ENCODE measurements around the gene ADAM12. TPM values are rescaled to one million over a fixed set of nuclear protein-coding genes. Genes with fewer than 3 reads are reported as not detected.

Gene ADAM12
- total and polyA plus RNA-seq, 2 of the 13 experiments (the other 11 are each of a cell fraction or from before 2014, with no cell fraction given) = not detected

DNA sequence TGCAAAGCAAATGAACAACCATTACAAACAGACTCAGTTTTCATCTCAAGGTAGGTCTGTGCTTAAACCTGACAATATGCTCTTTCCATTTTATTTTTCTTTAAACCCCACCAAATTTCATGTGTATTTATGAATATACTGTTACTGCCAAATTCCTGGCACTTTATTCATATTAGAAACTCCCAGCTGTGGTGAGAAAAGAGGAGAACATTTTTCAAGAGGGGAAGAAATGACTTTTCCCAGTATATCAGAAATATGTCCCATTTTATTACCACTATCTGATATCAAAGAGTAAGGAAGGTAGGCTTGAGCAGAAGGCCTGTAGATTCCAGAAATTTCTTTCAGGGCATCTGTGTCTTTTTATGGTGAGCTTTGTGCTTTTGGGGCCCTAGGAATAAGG is 189.6 kb downstream of the ADAM12 start (continued):
- TF ChIP-seq, protein P1, sequence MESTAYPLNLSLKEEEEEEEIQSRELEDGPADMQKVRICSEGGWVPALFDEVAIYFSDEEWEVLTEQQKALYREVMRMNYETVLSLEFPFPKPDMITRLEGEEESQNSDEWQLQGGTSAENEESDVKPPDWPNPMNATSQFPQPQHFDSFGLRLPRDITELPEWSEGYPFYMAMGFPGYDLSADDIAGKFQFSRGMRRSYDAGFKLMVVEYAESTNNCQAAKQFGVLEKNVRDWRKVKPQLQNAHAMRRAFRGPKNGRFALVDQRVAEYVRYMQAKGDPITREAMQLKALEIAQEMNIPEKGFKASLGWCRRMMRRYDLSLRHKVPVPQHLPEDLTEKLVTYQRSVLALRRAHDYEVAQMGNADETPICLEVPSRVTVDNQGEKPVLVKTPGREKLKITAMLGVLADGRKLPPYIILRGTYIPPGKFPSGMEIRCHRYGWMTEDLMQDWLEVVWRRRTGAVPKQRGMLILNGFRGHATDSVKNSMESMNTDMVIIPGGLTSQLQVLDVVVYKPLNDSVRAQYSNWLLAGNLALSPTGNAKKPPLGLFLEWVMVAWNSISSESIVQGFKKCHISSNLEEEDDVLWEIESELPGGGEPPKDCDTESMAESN (CRISPR knock-in tag; conservative IDR thresholded peaks at IDR 0.05) = no peak
- TF ChIP-seq PHF21A (CRISPR knock-in tag; IDR thresholded peaks at IDR 0.05) = no peak

DNA sequence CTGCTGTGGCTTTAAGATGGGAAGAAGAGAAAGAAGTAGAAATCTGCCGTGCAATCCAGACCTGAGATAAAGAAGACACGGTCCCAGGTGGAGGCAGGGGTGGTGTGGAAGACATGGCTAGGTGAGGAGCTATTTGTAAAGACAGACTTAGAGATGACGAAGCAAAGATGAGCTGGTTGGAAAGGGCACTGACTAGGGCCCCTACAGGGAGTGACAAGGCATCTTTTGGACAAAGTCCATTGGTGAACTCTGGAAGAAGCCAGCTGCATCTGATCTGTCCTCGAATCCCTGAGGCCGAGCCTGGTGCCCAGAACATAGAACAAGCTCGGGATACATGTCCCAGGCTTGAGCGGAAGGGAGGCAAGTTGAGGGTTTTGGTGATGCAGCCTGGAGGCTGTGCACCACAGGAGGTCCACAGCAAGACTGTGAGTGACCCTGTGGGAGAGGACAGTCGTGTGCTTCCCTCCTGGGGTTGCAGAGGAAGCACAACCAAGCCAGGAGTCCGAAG is 191.2 kb downstream of the ADAM12 start:
- ChIA-PET POLR2A (no interaction called here), CTCF (ENCODE audit: low intra/inter-chr PET ratio, low total read pairs) (no interaction called here)
- Histone ChIP-seq H3K79me2 (ENCODE audit: insufficient read depth, low read length) (no peaks in the 10 kb centered on the region), H3K9ac (ENCODE audit: insufficient read depth, low read depth, low read length) (no peak overlapping the region), H3K27me3 (ENCODE audit: control insufficient read depth in 1 of 2, insufficient read depth in 2 of 2, low read length in 2 of 2) (peaks cover 2 to 21% of the 10 kb centered on the region in 2 experiments; a peak in 4 of 5 replicates), H3K9me3 (ENCODE audit: low read length) (no peaks in the 10 kb centered on the region), H3K4me3 (replicated peaks in 1 of 3; ENCODE audit: insufficient read depth in 1 of 3, low read depth in 2 of 3, low read length in 3 of 3) (no peak overlapping the region), H2AFZ (ENCODE audit: low read length) (no peak overlapping the region), H3K4me2 (ENCODE audit: low read depth, low read length) (no peak overlapping the region), H3K4me1 (ENCODE audit: insufficient read depth, low read length) (no peaks in the 10 kb centered on the region), H3K27ac (ENCODE audit: extremely low read length, insufficient read depth, low read length) (no peak overlapping the region), H4K20me1 (ENCODE audit: insufficient read depth, low read length) (no peaks in the 10 kb centered on the region), H3K36me3 (replicated peaks in 1 of 2; ENCODE audit: control insufficient read depth in 1 of 2, insufficient read depth in 2 of 2, low read length in 2 of 2) (no peaks in the 10 kb centered on the region)
- intact Hi-C loops (cut with micrococcal nuclease; ENCODE audit: unreplicated experiment) (no loop called here), in situ Hi-C loops (cut with HindIII; ENCODE audit: extremely low pct_ligation_motif_present, low pct_unique_long_range_greater_than_20kb) (no loop called here)
- no peak for DNase-seq (ENCODE audit: low spot score)
- FAIRE-seq = no peak
- no TSS peak for BruUV-seq (replicated peaks)
- WGBS (ENCODE audit: low lambda C conversion rate) = 14% methylated on average over 9 of the region's 9 CpGs
- ATAC-seq = no peak
- TF ChIP-seq NCOA5 (CRISPR knock-in tag; IDR thresholded peaks at IDR 0.05) = no peak
- TF ChIP-seq ONECUT2 (CRISPR knock-in tag; IDR thresholded peaks at IDR 0.05) = no peak
- no peak for TF ChIP-seq SIX1 (CRISPR knock-in tag; IDR thresholded peaks at IDR 0.05; ENCODE audit: borderline replicate concordance)
- no peak for TF ChIP-seq GFI1 (CRISPR knock-in tag; IDR thresholded peaks at IDR 0.05; ENCODE audit: borderline replicate concordance)
- no peak for TF ChIP-seq HDAC6 (IDR thresholded peaks at IDR 0.05; ENCODE audit: low read depth, low read length)
- no peak for TF ChIP-seq SMAD3 (CRISPR knock-in tag; IDR thresholded peaks at IDR 0.05)
- TF ChIP-seq EZH2 (conservative IDR thresholded peaks at IDR 0.05; ENCODE audit: low read depth, low read length) = no peak
- TF ChIP-seq ZNF629 (CRISPR knock-in tag; conservative IDR thresholded peaks at IDR 0.05) = no peak
- TF ChIP-seq, protein P2, sequence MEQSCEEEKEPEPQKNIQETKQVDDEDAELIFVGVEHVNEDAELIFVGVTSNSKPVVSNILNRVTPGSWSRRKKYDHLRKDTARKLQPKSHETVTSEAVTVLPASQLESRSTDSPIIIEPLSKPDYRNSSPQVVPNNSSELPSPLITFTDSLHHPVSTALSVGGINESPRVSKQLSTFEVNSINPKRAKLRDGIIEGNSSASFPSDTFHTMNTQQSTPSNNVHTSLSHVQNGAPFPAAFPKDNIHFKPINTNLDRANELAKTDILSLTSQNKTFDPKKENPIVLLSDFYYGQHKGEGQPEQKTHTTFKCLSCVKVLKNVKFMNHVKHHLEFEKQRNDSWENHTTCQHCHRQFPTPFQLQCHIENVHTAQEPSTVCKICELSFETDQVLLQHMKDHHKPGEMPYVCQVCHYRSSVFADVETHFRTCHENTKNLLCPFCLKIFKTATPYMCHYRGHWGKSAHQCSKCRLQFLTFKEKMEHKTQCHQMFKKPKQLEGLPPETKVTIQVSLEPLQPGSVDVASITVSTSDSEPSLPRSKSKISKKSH (CRISPR knock-in tag; IDR thresholded peaks at IDR 0.05; ENCODE audit: borderline replicate concordance) = no peak
- TF ChIP-seq, protein P3, sequence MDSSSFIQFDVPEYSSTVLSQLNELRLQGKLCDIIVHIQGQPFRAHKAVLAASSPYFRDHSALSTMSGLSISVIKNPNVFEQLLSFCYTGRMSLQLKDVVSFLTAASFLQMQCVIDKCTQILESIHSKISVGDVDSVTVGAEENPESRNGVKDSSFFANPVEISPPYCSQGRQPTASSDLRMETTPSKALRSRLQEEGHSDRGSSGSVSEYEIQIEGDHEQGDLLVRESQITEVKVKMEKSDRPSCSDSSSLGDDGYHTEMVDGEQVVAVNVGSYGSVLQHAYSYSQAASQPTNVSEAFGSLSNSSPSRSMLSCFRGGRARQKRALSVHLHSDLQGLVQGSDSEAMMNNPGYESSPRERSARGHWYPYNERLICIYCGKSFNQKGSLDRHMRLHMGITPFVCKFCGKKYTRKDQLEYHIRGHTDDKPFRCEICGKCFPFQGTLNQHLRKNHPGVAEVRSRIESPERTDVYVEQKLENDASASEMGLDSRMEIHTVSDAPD (CRISPR knock-in tag; IDR thresholded peaks at IDR 0.05) = no peak
- TF ChIP-seq MLLT10 (CRISPR knock-in tag; IDR thresholded peaks at IDR 0.05) = no peak
- TF ChIP-seq CENPT (CRISPR knock-in tag; IDR thresholded peaks at IDR 0.05; ENCODE audit: low read depth) = no peak
- no peak for TF ChIP-seq ASH2L (IDR thresholded peaks at IDR 0.05; ENCODE audit: insufficient read length, low read depth, low read length)
- no peak for TF ChIP-seq ZNF883 (CRISPR knock-in tag; IDR thresholded peaks at IDR 0.05; ENCODE audit: not compliant biosample characterization)
- TF ChIP-seq ZNF326 (CRISPR knock-in tag; IDR thresholded peaks at IDR 0.05; ENCODE audit: borderline replicate concordance) = no peak
- no peak for TF ChIP-seq JDP2 (CRISPR knock-in tag; IDR thresholded peaks at IDR 0.05; ENCODE audit: borderline replicate concordance)
- no peak for TF ChIP-seq SRY (CRISPR knock-in tag; IDR thresholded peaks at IDR 0.05)
- TF ChIP-seq NBN (conservative IDR thresholded peaks at IDR 0.05) = no peak
